ENCODE measurements around the gene ZNF227. TPM values are rescaled to one million over a fixed set of nuclear protein-coding genes. Genes with fewer than 3 reads are reported as not detected.
"Not testable (repeated sequence)": the region's sequence is repeated elsewhere in the genome, so short reads cannot be mapped to it uniquely, and the experiment has no call there.

The ZNF227 gene
- total RNA-seq = 10 to 100 TPM; 10.1 to 13.5 TPM
- long read RNA-seq, partial matches to known transcripts = 1 of 3 reads
- long read RNA-seq, other reads (novel, unspliced or antisense) = 0 of 3 reads

DNA sequence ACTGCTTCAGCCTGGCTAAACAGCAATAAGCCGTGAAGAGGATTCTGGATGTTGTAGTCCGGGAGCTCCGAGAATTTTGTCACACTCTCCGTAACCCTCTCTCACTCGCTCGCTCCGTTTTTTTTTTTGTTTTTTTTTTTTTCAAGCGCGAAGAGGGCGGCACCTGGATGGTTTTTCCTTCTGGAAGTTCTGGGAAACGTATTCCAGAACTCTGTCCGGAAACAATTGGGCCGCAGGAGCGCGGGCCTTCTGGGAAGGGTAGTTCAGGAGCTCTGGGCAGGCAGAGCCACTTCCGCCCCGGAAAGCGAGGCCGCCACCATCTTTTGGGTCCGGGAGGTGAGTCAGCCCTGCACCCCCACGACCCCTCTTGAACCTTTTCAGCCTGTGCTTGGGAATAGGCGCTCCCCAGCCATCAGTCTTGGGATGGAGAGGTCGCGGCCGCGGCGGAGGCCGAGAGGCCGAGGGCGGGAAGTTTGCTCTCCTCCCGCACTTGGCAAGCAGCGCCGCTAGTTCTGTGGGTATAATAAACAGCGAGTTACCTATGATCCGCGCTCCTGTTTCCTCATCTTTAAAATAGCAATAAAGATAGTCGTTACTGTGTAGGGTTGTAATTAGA is at the start of gene ZNF227:
TSS of gene ZNF227 (plus strand) at position 283 of the 616 bp plus-strand sequence. CDS start 5,261 bp downstream, outside the sequence.
- intact Hi-C loops (cut with DNase I, micrococcal nuclease) = no loop called here
- peak; percentile 97 for ATAC-seq

DNA sequence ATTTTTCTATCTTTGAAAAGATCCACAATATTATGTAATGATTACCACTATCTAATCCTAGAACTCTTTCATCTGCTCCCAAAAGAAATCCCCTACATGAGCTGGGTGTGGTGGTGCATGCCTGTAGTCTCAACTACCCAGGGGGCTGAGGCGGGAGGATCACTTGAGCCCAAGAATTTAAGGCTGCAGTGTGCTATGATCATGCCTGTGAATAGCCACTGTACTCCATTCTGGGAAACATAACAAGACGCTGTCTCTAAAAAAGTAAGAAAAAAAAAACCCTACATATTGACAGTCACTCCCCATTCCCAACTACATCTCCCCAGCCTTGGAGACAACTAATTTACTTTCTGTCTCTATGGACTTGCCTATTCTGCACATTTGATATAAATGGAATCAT is 48.5 kb upstream of the ZNF227 start:
- intact Hi-C loops (cut with DNase I, micrococcal nuclease) = no loop called here
- no peak for ATAC-seq
- no peak for DNase-seq

More for the DNA sequence above, at the start of gene ZNF227:
- peak; percentile 90 to 95 for DNase-seq

DNA sequence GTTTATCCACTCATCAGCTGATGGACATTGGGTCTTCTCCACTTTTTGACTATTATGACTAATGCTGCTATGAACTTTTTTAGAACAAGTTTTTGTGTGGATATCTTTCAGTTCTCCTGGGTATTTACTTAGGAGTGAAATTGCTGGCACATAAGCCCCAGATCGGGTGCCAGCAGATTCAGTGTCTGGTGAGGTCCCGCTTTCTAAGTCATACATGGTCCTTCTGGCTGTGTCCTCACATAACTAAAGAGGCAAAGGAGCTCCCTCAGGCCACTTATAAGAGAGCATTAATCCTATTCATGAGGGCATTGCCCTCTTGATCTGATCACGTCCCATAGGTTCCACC is 48.0 kb upstream of the ZNF227 start:
- ATAC-seq (no peak), DNase-seq (no peak)
- intact Hi-C loops (cut with DNase I, micrococcal nuclease) = no loop called here

DNA sequence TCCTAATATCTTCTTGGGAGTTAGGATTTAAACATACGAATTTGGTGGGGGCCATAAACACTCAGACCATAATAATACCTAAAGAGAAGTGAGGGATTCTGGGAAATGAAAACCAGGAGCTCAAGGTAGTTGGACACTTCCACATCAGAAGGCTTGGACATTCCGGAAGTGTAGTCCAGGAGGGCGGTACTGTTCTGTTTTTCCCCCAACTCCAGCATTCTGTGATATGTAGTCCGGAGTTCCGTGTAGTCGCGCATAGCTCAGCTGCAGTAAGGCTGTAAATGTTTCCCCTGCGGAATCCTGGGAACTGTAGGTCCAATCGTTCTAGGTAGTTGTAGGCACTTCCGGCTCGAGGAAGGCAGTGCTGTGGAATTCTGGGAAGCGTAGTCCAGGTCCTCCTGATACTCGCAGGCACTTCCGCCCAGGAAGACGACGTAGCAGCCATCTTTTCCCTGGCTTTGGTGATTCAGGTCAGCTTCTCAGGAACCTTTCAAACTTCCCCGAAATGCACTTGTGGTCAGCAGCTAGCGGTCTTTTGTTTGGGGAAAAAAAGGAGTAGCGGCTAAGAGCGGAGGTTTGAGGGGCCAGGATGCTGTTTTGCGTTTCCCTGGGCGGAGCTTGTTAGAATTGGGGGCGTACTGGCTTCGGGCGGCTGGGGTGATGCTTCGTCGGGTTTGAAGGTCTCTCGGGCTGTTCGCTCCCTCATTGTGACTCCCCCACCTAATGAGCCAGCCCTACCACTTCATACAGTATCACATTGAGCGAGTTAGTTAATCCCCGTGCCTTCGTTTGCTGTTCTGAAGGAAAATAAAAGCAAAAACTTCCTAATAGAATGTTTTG is 47.4 kb upstream of the ZNF227 start, which contains the start of gene ZNF226:
TSS of gene ZNF226 (plus strand) at position 428 of the 840 bp plus-strand sequence. CDS start 4,981 bp downstream, outside the sequence.
- DNase-seq = peak; percentile 83 to 96
- intact Hi-C loops (cut with DNase I, micrococcal nuclease) = loop anchor here in 1 of 2 donors (5.0 kb wide), 1 partner anchor 42 kb away; no protein-coding TSS in a partner anchor
- peak; percentile 99 for ATAC-seq

DNA sequence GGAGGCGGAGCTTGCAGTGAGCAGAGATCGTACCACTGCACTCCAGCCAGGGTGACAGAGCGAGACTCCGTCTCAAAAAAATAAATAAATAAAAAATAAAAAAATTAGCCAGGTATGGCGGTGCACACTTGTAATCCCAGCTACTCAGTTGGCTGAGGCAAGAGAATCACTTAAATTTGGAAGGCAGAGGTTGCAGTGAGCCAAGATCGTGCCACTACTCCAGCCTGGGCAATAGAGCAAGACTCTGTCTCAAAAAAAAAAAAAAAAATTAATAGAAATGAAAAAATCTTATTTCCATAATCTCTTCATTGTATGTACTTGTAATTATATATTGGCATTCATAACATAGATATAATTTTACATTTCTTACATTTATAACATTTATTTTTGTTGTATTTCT is 41.7 kb upstream of the ZNF227 start:
- intact Hi-C loops (cut with DNase I, micrococcal nuclease); DNase-seq; ATAC-seq: not testable (repeated sequence)

DNA sequence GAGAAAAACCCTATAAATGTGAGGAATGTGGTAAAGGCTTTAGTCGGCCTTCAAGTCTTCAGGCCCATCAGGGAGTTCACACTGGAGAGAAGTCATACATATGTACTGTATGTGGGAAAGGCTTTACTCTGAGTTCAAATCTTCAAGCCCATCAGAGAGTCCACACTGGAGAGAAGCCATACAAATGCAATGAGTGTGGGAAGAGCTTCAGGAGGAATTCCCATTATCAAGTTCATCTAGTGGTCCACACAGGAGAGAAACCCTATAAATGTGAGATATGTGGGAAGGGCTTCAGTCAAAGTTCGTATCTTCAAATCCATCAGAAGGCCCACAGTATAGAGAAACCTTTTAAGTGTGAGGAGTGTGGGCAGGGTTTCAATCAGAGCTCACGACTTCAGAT is 35.7 kb upstream of the ZNF227 start:
- DNase-seq (no peak), ATAC-seq (no peak)
- intact Hi-C loops (cut with DNase I, micrococcal nuclease) = no loop called here

DNA sequence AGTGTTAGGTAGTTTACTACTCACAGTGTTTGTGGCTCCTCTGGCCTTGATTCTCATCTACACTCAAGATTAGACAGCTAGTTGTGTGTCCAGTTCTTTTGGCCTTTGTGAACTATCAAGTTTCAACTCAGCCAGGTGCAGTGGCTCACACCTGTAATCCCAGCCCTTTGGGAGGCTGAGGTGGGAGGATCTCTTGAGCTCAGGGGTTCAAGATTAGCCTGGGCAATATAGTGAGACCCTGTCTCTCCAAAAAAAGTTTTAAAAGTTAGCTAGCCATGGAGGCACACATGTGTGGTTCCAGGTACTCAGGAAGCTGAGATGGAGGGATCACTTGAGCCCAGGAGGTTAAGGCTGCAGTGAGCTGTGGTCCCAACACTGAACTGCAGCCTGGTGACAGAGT is 31.4 kb upstream of the ZNF227 start:
- intact Hi-C loops (cut with DNase I, micrococcal nuclease) = no loop called here
- DNase-seq (no peak), ATAC-seq (no peak)

DNA sequence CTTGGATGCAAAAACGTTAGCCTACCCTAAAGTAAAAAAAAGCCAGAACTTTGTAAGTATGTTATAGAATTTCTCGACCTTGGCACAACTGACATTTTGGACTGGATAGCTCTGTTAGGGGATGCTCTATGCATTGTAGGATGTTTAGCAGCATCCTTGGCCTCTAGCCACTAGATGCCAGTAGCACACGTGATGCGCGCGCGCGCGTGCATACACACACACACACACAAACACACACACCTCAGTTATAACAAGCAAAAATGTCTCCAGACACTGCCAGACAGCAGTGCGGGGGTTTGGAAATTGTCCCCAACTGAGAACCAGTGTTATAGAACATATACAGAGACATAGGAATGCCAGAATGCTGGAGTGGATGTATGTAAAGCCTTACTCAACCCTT is 30.2 kb upstream of the ZNF227 start:
- no peak for DNase-seq
- intact Hi-C loops (cut with DNase I, micrococcal nuclease) = no loop called here
- no peak for ATAC-seq

DNA sequence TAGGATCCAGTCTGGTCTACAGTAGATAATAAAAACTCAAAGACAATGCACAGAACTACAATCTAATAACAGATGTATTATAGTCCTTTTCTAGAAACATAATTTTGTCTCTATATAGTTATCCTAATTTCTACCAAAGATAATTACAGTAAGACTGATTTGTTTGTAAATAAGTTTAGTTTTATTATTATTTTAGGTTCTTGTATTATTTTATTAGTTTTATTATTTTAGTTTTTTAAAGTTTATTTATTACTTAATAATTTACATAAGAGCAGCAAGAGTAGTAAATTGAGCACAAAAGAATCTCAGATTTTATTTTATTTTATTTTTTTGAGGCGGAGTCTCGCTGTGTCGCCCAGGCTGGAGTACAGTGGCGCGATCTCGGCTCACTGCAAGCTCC is 22.3 kb upstream of the ZNF227 start:
- ATAC-seq = no peak
- intact Hi-C loops (cut with DNase I, micrococcal nuclease) = no loop called here
- no peak for DNase-seq

DNA sequence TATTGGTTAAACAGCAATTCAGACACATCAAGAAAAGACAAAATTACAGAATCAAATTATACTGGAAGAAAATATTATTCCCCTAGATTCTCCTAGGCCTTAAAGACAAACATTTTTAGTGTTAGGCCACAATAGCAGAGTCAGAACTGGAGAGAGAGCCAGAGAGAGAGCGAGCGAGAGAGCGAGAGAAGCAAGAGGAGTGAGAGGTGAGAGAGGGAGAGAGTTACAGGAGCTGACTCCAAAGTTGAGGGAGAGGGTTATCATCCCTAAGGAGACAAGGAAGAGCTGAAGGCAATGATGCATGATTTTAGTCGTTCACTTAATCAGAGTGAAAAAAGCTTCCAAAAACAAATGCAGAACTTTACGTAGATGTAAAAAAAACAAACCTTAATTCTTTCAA is 20.2 kb upstream of the ZNF227 start:
- ATAC-seq (no peak), DNase-seq (no peak)
- intact Hi-C loops (cut with DNase I, micrococcal nuclease) = no loop called here

DNA sequence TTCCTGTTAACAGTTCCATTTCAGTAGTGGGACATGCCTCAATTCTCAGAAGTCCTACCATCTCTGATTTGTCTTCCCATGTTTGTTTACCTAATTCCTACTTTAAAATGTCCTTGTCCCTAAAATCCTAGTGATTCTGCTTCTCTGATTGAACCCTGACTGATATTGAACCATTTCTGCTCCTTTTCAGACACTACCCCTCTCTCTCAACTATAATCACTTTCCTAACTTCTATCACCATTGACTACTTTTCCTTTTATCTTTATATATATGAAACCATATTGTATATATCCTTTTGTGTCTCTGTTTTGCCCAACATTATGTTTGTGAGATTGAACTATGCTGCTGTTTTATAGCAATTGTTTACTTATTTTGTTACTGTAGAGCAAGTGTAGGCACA is 15.6 kb upstream of the ZNF227 start:
- ATAC-seq (no peak), DNase-seq (no peak)
- intact Hi-C loops (cut with DNase I, micrococcal nuclease) = no loop called here

DNA sequence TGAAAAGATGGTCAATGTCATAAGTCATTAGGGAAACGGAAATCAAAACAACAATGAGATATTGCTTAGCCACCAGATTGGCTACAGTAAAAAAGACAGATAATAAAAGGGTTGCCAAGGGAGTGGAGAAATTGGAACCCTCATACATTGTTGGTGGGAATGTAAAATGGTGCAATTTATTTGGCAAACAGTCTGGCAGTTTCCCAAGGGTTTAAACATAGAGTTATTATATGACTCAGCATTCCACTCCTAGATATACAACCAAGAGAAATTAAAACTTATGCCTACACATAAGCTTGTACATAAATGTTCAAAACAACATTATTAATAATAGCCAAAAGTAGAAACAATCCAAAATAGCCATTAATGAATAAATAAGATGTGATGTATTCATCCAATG is 9.9 kb upstream of the ZNF227 start:
- DNase-seq = no peak
- ATAC-seq = no peak
- intact Hi-C loops (cut with DNase I, micrococcal nuclease) = no loop called here

DNA sequence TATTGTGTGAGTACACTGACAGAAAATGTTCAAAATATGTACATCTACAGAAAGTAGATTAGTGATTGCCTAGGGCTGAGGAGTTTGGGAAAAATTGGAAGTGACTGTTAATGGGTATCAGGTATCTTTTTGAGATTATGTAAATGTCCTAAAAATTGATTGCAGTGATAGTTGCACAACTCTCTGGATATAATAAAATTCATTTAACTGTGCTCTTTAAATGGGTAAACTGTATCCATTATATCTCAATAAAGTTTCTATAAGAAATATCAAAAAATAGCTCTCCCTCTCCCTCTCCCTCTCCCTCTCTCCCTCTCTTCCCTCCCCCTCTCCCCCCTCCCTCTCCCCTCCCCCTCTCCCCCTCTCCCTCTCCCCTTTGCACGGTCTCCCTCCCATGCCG is 9.4 kb upstream of the ZNF227 start:
- DNase-seq (no peak), ATAC-seq (no peak)
- intact Hi-C loops (cut with DNase I, micrococcal nuclease) = no loop called here

DNA sequence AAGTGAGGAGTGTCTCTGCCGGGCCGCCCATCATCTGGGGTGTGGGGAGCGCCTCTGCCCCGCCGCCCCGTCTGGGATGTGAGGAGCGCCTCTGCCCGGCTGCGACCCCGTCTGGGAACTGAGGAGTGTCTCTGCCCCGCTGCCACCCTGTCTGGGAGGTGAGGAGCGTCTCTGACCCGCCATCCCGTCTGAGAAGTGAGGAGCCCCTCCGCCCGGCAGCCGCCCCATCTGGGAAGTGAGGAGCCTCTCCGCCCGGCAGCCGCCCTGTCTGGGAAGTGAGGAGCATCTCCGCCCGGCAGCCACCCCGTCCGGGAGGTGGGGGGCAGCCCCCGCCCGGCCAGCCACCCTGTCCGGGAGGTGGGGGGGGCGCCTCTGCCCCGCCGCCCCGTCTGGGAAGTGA is 8.5 kb upstream of the ZNF227 start:
- DNase-seq; ATAC-seq; intact Hi-C loops (cut with DNase I, micrococcal nuclease): not testable (repeated sequence)

DNA sequence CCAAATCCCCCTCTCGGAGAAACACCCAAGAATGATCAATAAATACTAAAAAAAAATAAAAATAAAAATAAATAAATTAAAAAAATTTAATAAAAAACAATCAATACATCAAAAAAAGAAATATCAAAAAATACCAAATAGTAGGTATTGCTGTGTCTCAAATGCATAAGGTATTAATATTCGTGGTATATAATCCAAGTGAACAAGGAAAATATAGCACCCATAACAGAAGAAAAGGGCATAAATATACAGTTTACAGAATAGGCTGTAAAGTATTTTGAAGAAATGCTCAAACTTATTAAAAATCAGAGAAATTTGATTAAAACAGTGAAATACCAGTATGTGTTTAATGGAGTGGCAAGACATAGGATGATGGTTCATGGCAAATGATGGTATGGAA is 7.6 kb upstream of the ZNF227 start:
- ATAC-seq (no peak), DNase-seq (no peak)
- intact Hi-C loops (cut with DNase I, micrococcal nuclease) = loop anchor here in 1 of 2 donors (5.0 kb wide), 1 partner anchor 37 kb away; the partner anchor contains the start of gene ZNF226

DNA sequence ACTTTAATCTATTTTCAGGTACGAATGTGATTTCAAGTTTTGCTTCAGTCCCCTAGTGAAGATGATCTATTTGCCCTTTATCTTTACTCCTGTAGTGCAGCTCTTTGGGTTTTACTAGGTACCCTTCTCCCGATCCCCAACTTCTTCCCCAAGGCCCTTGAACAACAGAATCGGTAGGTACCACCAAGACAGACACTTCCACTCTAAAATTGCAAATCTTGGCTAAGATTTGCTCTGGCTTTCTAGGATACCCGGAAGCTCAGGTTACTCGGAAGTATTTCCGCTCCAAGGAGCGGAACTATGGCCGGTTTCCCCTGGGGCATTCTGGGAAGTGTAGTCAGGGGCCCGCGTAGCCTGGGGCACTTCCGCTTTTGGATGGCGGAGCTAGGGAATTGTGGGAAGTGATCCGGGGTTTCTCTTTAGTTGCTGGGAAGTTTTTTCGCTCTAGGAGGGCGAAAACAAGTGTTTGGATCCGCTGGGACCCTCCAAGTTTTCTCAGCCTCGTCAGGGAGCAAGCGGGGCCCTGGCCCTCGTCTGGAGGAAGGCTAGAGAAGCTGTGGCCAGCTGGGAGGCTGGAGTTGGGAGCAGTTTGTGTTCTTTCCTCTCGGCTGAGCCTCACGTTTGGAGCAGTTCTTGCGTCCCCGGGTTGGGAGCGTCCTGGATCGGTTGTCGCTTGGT is 5.1 kb upstream of the ZNF227 start:
- peak; percentile 86 to 93 for DNase-seq
- peak; percentile 97 for ATAC-seq
- intact Hi-C loops (cut with DNase I, micrococcal nuclease) = loop anchor here in 1 of 2 donors (5.0 kb wide), 1 partner anchor 40 kb away; the partner anchor contains the start of gene ZNF226

DNA sequence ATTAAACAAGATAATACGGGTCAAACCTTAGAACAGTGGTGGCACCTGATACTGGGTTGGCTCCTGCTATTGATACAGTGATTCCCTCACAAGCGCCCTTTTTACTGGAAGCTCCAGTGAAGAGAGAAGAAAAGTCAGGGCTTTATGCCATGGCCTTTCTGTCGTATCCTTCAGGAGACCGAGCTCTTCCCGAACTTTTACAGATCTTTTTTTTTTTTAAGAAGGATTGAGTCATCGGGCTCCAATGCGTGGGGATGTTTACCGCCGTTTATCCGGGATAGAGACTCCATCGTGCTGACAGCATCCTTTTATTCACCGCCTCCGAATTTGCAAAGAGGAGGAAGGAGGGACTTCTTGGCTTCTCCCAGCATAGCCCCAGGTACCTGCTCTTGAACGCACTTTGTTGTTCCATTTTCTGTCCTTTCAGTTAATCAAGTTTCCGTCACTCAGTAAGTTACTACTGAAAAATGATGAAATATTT is 574 bp downstream of the ZNF227 start:
- ATAC-seq = peak; percentile 7

DNA sequence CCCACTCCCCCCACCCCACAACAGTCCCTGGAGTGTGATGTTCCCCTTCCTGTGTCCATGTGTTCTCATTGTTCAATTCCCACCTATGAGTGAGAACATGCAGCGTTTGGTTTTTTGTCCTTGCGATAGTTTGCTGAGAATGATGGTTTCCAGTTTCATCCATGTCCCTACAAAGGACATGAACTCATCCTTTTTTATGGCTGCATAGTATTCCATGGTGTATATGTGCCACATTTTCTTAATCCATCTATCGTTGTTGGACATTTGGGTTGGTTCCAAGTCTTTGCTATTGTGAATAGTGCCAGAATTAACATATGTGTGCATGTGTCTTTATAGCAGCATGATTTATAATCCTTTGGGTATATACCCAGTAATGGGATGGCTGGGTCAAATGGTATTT is 7.6 kb downstream of the ZNF227 start:
- DNase-seq; ATAC-seq; intact Hi-C loops (cut with DNase I, micrococcal nuclease): not testable (repeated sequence)

More for the DNA sequence above, 574 bp downstream of the ZNF227 start:
- intact Hi-C loops (cut with DNase I, micrococcal nuclease) = no loop called here
- DNase-seq = no peak

DNA sequence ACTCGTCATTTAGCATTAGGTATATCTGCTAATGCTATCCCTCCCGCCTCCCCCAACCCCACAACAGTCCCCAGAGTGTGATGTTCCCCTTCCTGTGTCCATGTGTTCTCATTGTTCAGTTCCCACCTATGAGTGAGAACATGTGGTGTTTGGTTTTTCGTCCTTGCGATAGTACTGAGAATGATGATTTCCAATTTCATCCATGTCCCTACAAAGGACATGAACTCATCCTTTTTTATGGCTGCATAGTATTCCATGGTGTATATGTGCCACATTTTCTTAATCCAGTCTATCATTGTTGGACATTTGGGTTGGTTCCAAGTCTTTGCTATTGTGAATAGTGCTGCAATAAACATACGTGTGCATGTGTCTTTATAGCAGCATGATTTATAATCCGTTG is 8.4 kb downstream of the ZNF227 start:
- ATAC-seq; intact Hi-C loops (cut with DNase I, micrococcal nuclease); DNase-seq: not testable (repeated sequence)
